Measurements from ENCODE around the gene MSH3. TPM values are rescaled to one million over a fixed set of nuclear protein-coding genes. Genes with fewer than 3 reads are reported as not detected.

The MSH3 gene
- total and polyA plus RNA-seq, 8 donors: 2.1 to 11.5 (median 8.8) TPM

DNA sequence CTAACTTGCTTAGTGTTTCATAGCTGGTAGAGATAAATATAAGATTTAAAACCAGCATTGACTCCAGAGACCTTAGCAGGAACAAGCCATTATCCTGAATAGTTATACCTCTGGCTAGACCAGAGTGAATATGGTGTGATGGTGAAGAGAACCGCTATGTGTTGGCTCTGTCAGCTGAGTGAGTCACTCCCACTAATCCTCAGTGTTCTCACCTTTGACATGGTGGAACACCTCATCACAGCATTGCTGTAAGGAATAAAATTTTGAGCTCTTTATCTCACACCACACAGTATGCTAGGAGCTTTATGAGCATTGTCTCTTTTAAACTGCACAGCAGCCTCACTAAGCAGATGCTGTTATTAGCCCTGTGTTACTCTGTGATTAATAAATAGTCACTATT, 91.0 kb downstream of the MSH3 start:
- ATAC-seq (no peak), FAIRE-seq (no peak)

DNA sequence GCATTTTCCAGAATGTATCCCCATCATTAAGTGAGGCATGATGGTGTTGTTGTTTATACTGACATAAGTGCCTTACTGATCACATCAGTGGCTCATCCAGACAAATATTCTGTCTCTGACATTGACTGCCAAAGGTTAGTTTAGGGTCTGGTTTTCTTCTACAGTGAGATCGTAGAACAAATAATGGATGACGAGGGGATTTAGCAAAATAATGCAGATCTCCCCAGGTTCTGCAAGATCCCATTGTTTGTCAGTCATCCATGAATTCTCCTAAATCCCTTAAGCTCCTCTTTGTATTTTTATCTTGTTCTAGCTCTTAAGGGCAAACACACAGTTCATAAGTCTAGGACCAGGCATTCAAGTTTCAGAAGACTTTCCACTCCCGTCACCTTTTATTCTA, 93.5 kb downstream of the MSH3 start:
- no peak for TF ChIP-seq CTCF (IDR thresholded peaks at IDR 0.05)
- WGBS, 2 donors: 98 to 99% methylated on average over 3 of the region's 3 CpGs
- H3K27me3 ChIP-seq: no peaks in the 10 kb centered on the region
- intact Hi-C loops (cut with DNase I): no loop called here
- ATAC-seq: no peak
- H3K4me3 ChIP-seq: no peak overlapping the region
- H3K27ac ChIP-seq: no peak overlapping the region
- no peaks in the 10 kb centered on the region for H3K9me3 ChIP-seq
- no peaks in the 10 kb centered on the region for H3K4me1 ChIP-seq
- no peaks in the 10 kb centered on the region for H3K36me3 ChIP-seq
- FAIRE-seq: no peak
- no peak for DNase-seq

More for the DNA sequence above, 91.0 kb downstream of the MSH3 start:
- 92 to 98% methylated on average over 1 of the region's 1 CpG for WGBS, 2 donors
- H3K27ac ChIP-seq: no peak overlapping the region
- H3K4me3 ChIP-seq: no peak overlapping the region
- H3K9me3 ChIP-seq: no peaks in the 10 kb centered on the region
- no peaks in the 10 kb centered on the region for H3K27me3 ChIP-seq
- DNase-seq: no peak
- no peaks in the 10 kb centered on the region for H3K4me1 ChIP-seq
- no peak for TF ChIP-seq CTCF (IDR thresholded peaks at IDR 0.05)
- peaks cover 0 to 6% (median 0%) of the 10 kb centered on the region in 3 donors for H3K36me3 ChIP-seq
- intact Hi-C loops (cut with DNase I): no loop called here

- no peak for DNase-seq
- FAIRE-seq: no peak
- no peaks in the 10 kb centered on the region for H3K36me3 ChIP-seq
- no peak for ATAC-seq
- no peak overlapping the region for H3K27ac ChIP-seq
- no peak for TF ChIP-seq CTCF (IDR thresholded peaks at IDR 0.05)
- H3K27me3 ChIP-seq: no peaks in the 10 kb centered on the region
- H3K4me1 ChIP-seq: no peaks in the 10 kb centered on the region
- H3K4me3 ChIP-seq: no peak overlapping the region
- intact Hi-C loops (cut with DNase I): no loop called here
- H3K9me3 ChIP-seq: no peaks in the 10 kb centered on the region
These were observed 98.0 kb downstream of the MSH3 start for GRCh38 chr5:80752427-80752826.

GRCh38 chr5:80753712-80754111, 99.3 kb downstream of the MSH3 start:
- no peak for DNase-seq
- intact Hi-C loops (cut with DNase I): no loop called here
- no peak for ATAC-seq
- no peaks in the 10 kb centered on the region for H3K36me3 ChIP-seq
- no peak for FAIRE-seq
- no peaks in the 10 kb centered on the region for H3K27me3 ChIP-seq
- H3K4me3 ChIP-seq: no peak overlapping the region
- no peaks in the 10 kb centered on the region for H3K9me3 ChIP-seq
- H3K4me1 ChIP-seq: no peaks in the 10 kb centered on the region
- H3K27ac ChIP-seq: no peak overlapping the region
- 82 to 83% methylated on average over 4 of the region's 4 CpGs for WGBS, 2 donors
- TF ChIP-seq CTCF (IDR thresholded peaks at IDR 0.05): no peak

GRCh38 chr5:80754900-80755299, 100.4 kb downstream of the MSH3 start:
- DNase-seq: no peak
- Histone ChIP-seq H3K9me3 (no peaks in the 10 kb centered on the region), H3K36me3 (no peaks in the 10 kb centered on the region), H3K27ac (no peak overlapping the region), H3K4me1 (no peaks in the 10 kb centered on the region), H3K27me3 (no peaks in the 10 kb centered on the region), H3K4me3 (no peak overlapping the region)
- intact Hi-C loops (cut with DNase I): no loop called here
- 69 to 77% methylated on average over 7 of the region's 7 CpGs for WGBS, 2 donors
- ATAC-seq: peak in 3 of 4 donors; percentile 28 to 76 (median 53)
- FAIRE-seq: no peak
- no peak for TF ChIP-seq CTCF (IDR thresholded peaks at IDR 0.05)
